GM18526 (cell line): ENCODE data around the gene FLOT2.

Experiments used
- POLR2A ChIP-seq: IDR thresholded peaks from 3 replicates; pipeline ENCODE4 v1.6.1; 2011; ENCODE audit not compliant: insufficient read length; ENCODE audit errors: extremely low read depth

The FLOT2 gene

GRCh38 chr17:28896884-28897768, at the start of gene FLOT2:
Gene FLOT2 (minus strand): TSS chr17:28897733. CDS start chr17:28897574, 159 bp downstream.
- peak; percentile 41 for TF ChIP-seq POLR2A

GRCh38 chr17:28946239-28946638, 48.7 kb upstream of the FLOT2 start:
- no peak for TF ChIP-seq POLR2A

- TF ChIP-seq POLR2A = no peak
Measured at GRCh38 chr17:28944862-28945741, 47.6 kb upstream of the FLOT2 start.

- no peak for TF ChIP-seq POLR2A
Measured at GRCh38 chr17:28944343-28944742, 46.8 kb upstream of the FLOT2 start.

GRCh38 chr17:28942925-28943324, 45.4 kb upstream of the FLOT2 start:
- TF ChIP-seq POLR2A = no peak

- TF ChIP-seq POLR2A = no peak
Measured at GRCh38 chr17:28941251-28941650, 43.7 kb upstream of the FLOT2 start.

GRCh38 chr17:28940675-28941074, 43.1 kb upstream of the FLOT2 start:
- no peak for TF ChIP-seq POLR2A

GRCh38 chr17:28940142-28940541, 42.6 kb upstream of the FLOT2 start:
- TF ChIP-seq POLR2A = no peak

- TF ChIP-seq POLR2A = no peak
Measured at GRCh38 chr17:28938552-28938951, 41.0 kb upstream of the FLOT2 start.

- TF ChIP-seq POLR2A = no peak
Measured at GRCh38 chr17:28937044-28937729, 39.7 kb upstream of the FLOT2 start.

- TF ChIP-seq POLR2A = no peak
Measured at GRCh38 chr17:28935744-28936460, 38.4 kb upstream of the FLOT2 start.

GRCh38 chr17:28929787-28930186, 32.3 kb upstream of the FLOT2 start:
- TF ChIP-seq POLR2A = no peak

GRCh38 chr17:28928061-28928460, 30.5 kb upstream of the FLOT2 start:
- no peak for TF ChIP-seq POLR2A

GRCh38 chr17:28926786-28927185, 29.3 kb upstream of the FLOT2 start:
- TF ChIP-seq POLR2A = no peak

- TF ChIP-seq POLR2A = no peak
Measured at GRCh38 chr17:28926366-28926765, 28.8 kb upstream of the FLOT2 start.
